Omental fat pad (tissue), 4 donors: Measurements from ENCODE around the gene DSCAML1. TPM values are rescaled to one million over a fixed set of nuclear protein-coding genes. Genes with fewer than 3 reads are reported as not detected.

Experiments used
- ATAC-seq: fragments of 150-250 bp; one replicate; pipeline ENCODE4 v1.9.1; 2016; ENCODE audit warnings: mild to moderate bottlenecking, moderate library complexity; ENCODE audit not compliant: low FRiP score
- DNase-seq: peaks from one replicate; pipeline ENCODE4 v3.0.0-alpha.2; 2019; ENCODE audit warnings: low spot score
- CTCF ChIP-seq, 3 donors: fragments of 450-650 bp; IDR thresholded peaks; one replicate each; pipeline ENCODE4 v1.5.1; 2016 to 2017; ENCODE audit warnings: antibody characterized with exemption in 3 of 3, mild to moderate bottlenecking in 3 of 3, moderate library complexity in 2 of 3
- total RNA-seq, 4 donors: library from RNA; depleted of rRNA; stranded (reverse); fragments of >200 nt; gene quantifications; one replicate each; pipeline ENCODE4 v1.1.0, GENCODE V29; 2016

The DSCAML1 gene
- total RNA-seq, 4 donors from 2014 or later = 0.95 to 10.9 (median 3.9) TPM

- ATAC-seq = no peak
- no peak for DNase-seq
- no peak for TF ChIP-seq CTCF (IDR thresholded peaks at IDR 0.05)
Observed at GRCh38 chr11:117528097-117528721, 268.8 kb downstream of the DSCAML1 start.

DNA sequence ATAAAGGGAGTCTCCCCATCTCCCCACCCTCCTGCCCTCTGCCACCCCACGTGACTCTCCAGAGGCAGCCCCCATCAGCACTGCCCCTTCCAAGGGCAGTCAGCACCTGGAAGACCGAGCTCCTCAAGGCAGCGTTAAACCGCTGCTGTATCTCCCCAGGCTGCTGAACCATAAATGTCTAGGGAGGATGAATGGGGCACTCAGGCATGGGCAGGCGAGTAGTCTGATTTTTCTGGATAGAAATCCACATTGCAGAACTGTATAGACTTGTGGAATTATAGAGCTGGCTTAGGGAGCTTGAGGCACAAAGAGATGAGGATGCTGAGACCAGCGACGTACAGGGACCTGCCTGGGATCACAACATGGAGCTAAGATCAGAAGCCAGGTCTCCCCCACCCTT, 269.7 kb downstream of the DSCAML1 start:
- DNase-seq (no peak), ATAC-seq (no peak)
- no peak for TF ChIP-seq CTCF (IDR thresholded peaks at IDR 0.05)

DNA sequence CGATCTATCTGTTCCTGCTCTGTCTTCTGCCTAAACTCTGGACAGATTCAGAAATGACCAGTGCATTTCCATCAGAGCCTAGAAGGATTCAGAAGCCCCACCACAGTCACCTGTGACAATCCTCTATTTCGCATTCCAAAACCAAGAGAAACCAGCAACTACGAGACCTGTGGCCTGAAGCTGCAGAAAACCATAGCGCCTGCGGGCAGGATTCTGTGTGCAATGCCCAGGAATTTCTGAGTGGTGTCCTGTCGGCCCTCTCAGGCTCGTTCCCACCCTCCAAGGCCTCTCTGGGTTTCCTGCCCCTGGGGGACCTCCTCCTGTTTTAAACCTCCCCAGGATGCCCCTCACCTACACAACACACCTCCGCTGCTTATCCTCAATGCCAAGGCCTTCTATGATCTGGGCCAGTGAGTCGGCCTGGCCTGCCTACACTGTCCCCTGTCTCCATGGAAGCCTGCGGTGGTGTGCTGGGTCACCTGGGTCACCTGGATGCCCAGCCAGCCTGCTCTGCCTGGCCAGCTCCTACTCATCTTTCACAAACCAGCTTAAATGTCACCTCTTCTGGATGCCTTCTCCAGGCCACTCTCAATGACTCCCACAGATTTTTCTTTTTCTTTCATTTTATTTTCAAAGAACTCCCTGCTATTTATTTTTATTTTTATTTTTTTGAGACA, 271.0 kb downstream of the DSCAML1 start:
- no peak for TF ChIP-seq CTCF (IDR thresholded peaks at IDR 0.05)
- ATAC-seq (no peak), DNase-seq (no peak)

DNA sequence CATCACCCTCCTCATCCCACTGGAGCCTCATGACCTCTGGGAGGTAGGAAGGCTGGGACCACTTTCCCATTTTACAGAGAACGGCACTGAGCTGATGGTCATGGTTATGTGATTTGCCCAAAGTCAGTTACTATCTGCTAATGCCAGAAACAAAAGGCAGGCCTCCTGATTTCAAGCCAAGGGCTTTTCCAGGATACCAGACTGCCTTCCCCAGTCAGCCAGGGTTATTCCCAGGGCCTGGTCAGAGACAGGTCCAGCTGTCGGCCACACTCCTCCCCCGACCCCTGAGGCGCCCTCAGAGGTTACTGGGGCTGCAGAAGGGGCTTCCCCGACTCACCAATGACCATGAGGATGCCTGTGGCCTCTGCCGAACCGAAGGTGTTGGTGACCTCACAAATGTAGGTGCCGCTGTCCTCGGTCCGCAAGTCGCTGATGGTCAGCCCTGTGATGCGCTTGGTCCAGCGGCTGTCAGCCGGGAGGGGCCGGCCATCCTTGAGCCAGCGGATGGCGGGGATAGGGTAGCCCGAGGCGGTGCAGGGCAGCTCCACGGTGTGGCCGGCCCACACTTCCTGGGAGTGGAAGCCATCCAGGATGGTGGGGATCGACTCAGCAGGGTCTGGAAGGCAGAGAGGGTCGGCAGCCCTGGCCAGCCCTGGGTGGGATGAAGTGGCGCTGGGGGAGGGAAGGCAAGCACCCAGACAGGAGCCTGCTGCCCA, 272.4 kb downstream of the DSCAML1 start:
- peak; percentile 16 for ATAC-seq
- no peak for TF ChIP-seq CTCF (IDR thresholded peaks at IDR 0.05)
- no peak for DNase-seq

DNA sequence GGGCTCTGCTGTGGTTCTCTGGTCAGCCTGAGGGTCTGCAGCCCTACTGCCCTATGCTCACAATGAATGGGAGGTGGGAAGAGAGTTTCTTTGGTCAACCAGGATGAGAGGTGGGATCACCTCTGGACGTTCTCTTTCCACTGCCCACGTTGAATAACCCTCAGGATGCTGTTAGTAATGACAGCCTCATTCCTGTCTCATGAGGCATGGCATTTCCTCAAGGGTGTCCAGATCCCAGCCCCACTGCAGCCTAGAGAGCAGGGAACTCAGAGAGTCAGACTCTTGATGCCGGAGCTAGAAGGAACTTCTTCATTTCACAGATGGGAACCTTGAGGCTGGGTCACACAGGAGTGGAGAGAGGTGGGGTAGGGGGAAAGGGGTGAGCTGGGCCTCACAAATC, 273.3 kb downstream of the DSCAML1 start:
- TF ChIP-seq CTCF (IDR thresholded peaks at IDR 0.05) = no peak
- no peak for DNase-seq
- no peak for ATAC-seq

DNA sequence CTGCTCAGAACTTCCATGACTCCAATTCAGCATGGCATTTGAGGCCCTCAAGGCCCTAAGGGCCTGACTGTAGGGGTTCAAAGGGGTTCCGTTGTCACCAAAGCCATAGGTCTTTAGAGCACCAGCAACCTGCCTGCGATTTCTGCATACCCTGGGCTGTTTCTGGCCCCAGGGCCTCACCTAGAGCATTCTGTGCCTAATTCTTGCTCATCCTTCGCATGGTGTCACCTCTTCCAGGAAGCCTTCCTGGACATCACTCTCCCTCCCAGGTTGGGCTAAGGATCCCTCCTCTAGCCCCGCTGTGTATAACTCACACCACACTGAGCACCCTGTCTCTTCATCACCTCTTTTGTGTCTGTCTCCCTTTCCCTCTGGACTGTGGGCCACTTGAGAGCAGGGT, 275.0 kb downstream of the DSCAML1 start:
- ATAC-seq = no peak
- no peak for DNase-seq
- no peak for TF ChIP-seq CTCF (IDR thresholded peaks at IDR 0.05)
